Measurements from ENCODE around the gene GNG2. TPM values are rescaled to one million over a fixed set of nuclear protein-coding genes. Genes with fewer than 3 reads are reported as not detected.

Gene GNG2
- total RNA-seq, 1 donor from 2014 or later: 56.8 TPM

GRCh38 chr14:51817326-51817725, 43.1 kb upstream of the GNG2 start:
- Mint-ChIP-seq H3K9me3 (no peaks in the 10 kb centered on the region), H3K4me3 (no peak overlapping the region), H3K36me3 (no peaks in the 10 kb centered on the region), H3K27me3 (ENCODE audit: insufficient read depth, low read depth) (peaks cover 2% of the 10 kb centered on the region), H3K4me1 (no peaks in the 10 kb centered on the region), H3K27ac (no peak overlapping the region)
- Histone ChIP-seq H2AFZ (replicated peaks) (no peak overlapping the region), H3F3A (ENCODE audit: low read depth) (no peaks in the 10 kb centered on the region), H3K36me3 (no peaks in the 10 kb centered on the region), H3K9me3 (ENCODE audit: low read depth) (no peaks in the 10 kb centered on the region), H4K20me1 (ENCODE audit: low read depth) (no peaks in the 10 kb centered on the region), H3K9ac (no peak overlapping the region), H3K4me2 (no peak overlapping the region), H3K27ac (no peak overlapping the region), H3K4me1 (no peaks in the 10 kb centered on the region), H3K79me2 (ENCODE audit: low read depth) (no peaks in the 10 kb centered on the region), H3K4me3 (no peak overlapping the region), H3K27me3 (no peaks in the 10 kb centered on the region)
- no peak for DNase-seq (ENCODE audit: low spot score)
- TF ChIP-seq EZH2 (IDR thresholded peaks at IDR 0.05): no peak
- TF ChIP-seq CTCF (IDR thresholded peaks at IDR 0.05): no peak
- TF ChIP-seq EZH2phosphoT487 (IDR thresholded peaks at IDR 0.05): no peak

GRCh38 chr14:51818748-51819380, 41.5 kb upstream of the GNG2 start:
- no peak for DNase-seq (ENCODE audit: low spot score)
- Histone ChIP-seq H3K9ac (no peak overlapping the region), H3K27me3 (no peaks in the 10 kb centered on the region), H3K4me3 (no peak overlapping the region), H3K4me1 (no peaks in the 10 kb centered on the region), H4K20me1 (ENCODE audit: low read depth) (no peaks in the 10 kb centered on the region), H3K27ac (no peak overlapping the region), H3K36me3 (no peaks in the 10 kb centered on the region), H3F3A (ENCODE audit: low read depth) (no peaks in the 10 kb centered on the region), H3K4me2 (no peak overlapping the region), H3K9me3 (ENCODE audit: low read depth) (no peaks in the 10 kb centered on the region), H3K79me2 (ENCODE audit: low read depth) (no peaks in the 10 kb centered on the region), H2AFZ (replicated peaks) (no peak overlapping the region)
- Mint-ChIP-seq H3K4me1 (no peaks in the 10 kb centered on the region), H3K4me3 (no peak overlapping the region), H3K27me3 (ENCODE audit: insufficient read depth, low read depth) (peaks cover 2% of the 10 kb centered on the region), H3K9me3 (no peaks in the 10 kb centered on the region), H3K27ac (no peak overlapping the region), H3K36me3 (no peaks in the 10 kb centered on the region)
- TF ChIP-seq EZH2phosphoT487 (IDR thresholded peaks at IDR 0.05): no peak
- TF ChIP-seq CTCF (IDR thresholded peaks at IDR 0.05): no peak
- TF ChIP-seq EZH2 (IDR thresholded peaks at IDR 0.05): no peak

- DNase-seq (ENCODE audit: low spot score): no peak
- H2AFZ ChIP-seq (replicated peaks): no peak overlapping the region
- H3K4me3 ChIP-seq: no peak overlapping the region
- H3K4me1 Mint-ChIP-seq: no peaks in the 10 kb centered on the region
- H4K20me1 ChIP-seq (ENCODE audit: low read depth): no peaks in the 10 kb centered on the region
- H3K27me3 ChIP-seq: no peaks in the 10 kb centered on the region
- H3K9me3 ChIP-seq (ENCODE audit: low read depth): no peaks in the 10 kb centered on the region
- H3K27me3 Mint-ChIP-seq (ENCODE audit: insufficient read depth, low read depth): no peaks in the 10 kb centered on the region
- H3K9me3 Mint-ChIP-seq: no peaks in the 10 kb centered on the region
- H3K4me2 ChIP-seq: no peak overlapping the region
- TF ChIP-seq EZH2 (IDR thresholded peaks at IDR 0.05) (no peak), EZH2phosphoT487 (IDR thresholded peaks at IDR 0.05) (no peak), CTCF (IDR thresholded peaks at IDR 0.05) (no peak)
- H3K79me2 ChIP-seq (ENCODE audit: low read depth): no peaks in the 10 kb centered on the region
- no peak overlapping the region for H3K27ac Mint-ChIP-seq
- no peaks in the 10 kb centered on the region for H3K36me3 ChIP-seq
- H3K9ac ChIP-seq: no peak overlapping the region
- H3F3A ChIP-seq (ENCODE audit: low read depth): no peaks in the 10 kb centered on the region
- H3K27ac ChIP-seq: no peak overlapping the region
- H3K4me3 Mint-ChIP-seq: no peak overlapping the region
- no peaks in the 10 kb centered on the region for H3K4me1 ChIP-seq
- H3K36me3 Mint-ChIP-seq: no peaks in the 10 kb centered on the region
Observed at GRCh38 chr14:51821822-51822221, 38.6 kb upstream of the GNG2 start.

All from neural progenitor cell (in vitro differentiated cells).